PC-3 (cell line): ENCODE data around the gene ENO1.

Experiments used
- EZH2 ChIP-seq: fragments of 300-600 bp; sonication (generic); IDR thresholded peaks from one replicate; pipeline ENCODE4 v1.6.1; 2017; ENCODE audit warnings: antibody characterized with exemption, mild to moderate bottlenecking, low read length; ENCODE audit not compliant: unreplicated experiment
- TF ChIP-seq, protein P1 (sequence below): fragments of 300-600 bp; sonication (generic); conservative IDR thresholded peaks from 2 replicates; pipeline ENCODE4 v1.5.1; 2017; ENCODE audit warnings: antibody characterized with exemption, low read depth, mild to moderate bottlenecking, low read length

DNA sequence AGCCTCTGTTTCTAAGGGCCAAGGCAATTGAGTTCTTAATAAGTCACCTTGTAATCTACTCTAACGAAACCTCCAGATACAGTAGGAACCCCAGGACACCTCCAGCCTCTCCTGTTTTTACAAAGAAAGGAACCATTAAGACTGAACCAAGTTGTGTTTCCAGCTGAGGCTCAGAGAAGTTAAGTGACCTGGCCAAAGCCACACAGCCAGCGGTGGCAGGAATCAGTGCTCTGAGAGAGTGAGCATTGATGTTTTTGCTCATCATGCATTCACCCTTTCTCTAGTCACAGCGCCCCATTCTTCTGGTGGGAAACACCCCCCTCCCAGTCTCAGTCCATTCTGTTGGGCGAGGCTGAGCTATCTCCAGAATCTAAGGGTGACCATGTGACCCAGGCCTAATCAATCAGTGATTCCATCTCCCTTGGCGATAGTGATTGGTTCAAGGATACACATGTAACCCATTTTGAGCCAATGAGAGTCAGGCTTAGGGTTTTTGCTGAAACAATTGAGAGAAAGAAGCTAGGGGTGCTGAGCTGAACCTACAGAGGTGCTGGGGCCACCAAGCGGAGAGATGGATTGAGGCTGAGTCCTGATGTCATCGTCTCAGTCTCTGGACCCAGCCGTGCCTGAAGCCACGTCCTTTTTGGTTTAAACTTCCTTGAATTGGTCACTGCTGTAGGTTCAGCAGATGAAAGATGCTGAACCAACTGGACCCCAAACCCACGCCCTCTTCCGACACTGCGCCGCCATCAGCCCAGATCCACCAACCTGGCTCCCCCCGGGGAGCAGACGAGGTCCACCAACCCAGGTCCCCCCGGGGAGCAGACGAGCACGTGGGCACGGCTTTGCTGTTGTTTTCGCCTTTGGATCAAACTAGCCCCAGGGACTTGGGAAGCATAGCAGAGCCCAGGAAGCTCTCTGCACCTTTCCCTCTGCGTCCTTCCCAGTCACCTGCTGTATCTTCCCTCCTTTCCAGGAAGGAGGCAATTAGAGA lies 33.1 kb downstream of the ENO1 start:
- TF ChIP-seq, protein P1, sequence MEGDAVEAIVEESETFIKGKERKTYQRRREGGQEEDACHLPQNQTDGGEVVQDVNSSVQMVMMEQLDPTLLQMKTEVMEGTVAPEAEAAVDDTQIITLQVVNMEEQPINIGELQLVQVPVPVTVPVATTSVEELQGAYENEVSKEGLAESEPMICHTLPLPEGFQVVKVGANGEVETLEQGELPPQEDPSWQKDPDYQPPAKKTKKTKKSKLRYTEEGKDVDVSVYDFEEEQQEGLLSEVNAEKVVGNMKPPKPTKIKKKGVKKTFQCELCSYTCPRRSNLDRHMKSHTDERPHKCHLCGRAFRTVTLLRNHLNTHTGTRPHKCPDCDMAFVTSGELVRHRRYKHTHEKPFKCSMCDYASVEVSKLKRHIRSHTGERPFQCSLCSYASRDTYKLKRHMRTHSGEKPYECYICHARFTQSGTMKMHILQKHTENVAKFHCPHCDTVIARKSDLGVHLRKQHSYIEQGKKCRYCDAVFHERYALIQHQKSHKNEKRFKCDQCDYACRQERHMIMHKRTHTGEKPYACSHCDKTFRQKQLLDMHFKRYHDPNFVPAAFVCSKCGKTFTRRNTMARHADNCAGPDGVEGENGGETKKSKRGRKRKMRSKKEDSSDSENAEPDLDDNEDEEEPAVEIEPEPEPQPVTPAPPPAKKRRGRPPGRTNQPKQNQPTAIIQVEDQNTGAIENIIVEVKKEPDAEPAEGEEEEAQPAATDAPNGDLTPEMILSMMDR = no peak
- no peak for TF ChIP-seq EZH2
